Ishikawa (cell line): ENCODE measurements around the gene KRI1.

ENCODE experiments used
- CEBPB ChIP-seq: IDR thresholded peaks from 2 replicates; pipeline ENCODE4 v1.6.1; 2012
- CREB1 ChIP-seq: IDR thresholded peaks from 2 replicates; pipeline ENCODE4 v1.6.1; 2012; ENCODE audit warnings: low read depth
- EGR1 ChIP-seq: IDR thresholded peaks from 2 replicates; pipeline ENCODE4 v1.6.1; 2012
- EP300 ChIP-seq: IDR thresholded peaks from 2 replicates; pipeline ENCODE4 v1.6.1; 2012; ENCODE audit warnings: borderline replicate concordance
- FOXM1 ChIP-seq: IDR thresholded peaks from 2 replicates; pipeline ENCODE4 v1.6.1; 2012; ENCODE audit warnings: low read depth, borderline replicate concordance
- MAX ChIP-seq: IDR thresholded peaks from 2 replicates; pipeline ENCODE4 v1.6.1; 2012
- NFIC ChIP-seq: IDR thresholded peaks from 2 replicates; pipeline ENCODE4 v1.6.1; 2012
- RAD21 ChIP-seq: IDR thresholded peaks from 2 replicates; pipeline ENCODE4 v1.6.1; 2012; ENCODE audit warnings: low read depth
- REST ChIP-seq: IDR thresholded peaks from 2 replicates; pipeline ENCODE4 v1.6.1; 2012; ENCODE audit warnings: low read depth, mild to moderate bottlenecking
- TAF1 ChIP-seq: IDR thresholded peaks from 2 replicates; pipeline ENCODE4 v1.6.1; 2012; ENCODE audit warnings: low read depth, mild to moderate bottlenecking
- TCF12 ChIP-seq: IDR thresholded peaks from 2 replicates; pipeline ENCODE4 v1.6.1; 2012; ENCODE audit warnings: low read depth
- TEAD4 ChIP-seq: IDR thresholded peaks from 2 replicates; pipeline ENCODE4 v1.6.1; 2012
- USF1 ChIP-seq: IDR thresholded peaks from 2 replicates; pipeline ENCODE4 v1.6.1; 2012
- YY1 ChIP-seq: IDR thresholded peaks from 2 replicates; pipeline ENCODE4 v1.6.1; 2012; ENCODE audit warnings: low read depth
- ZBTB7A ChIP-seq: IDR thresholded peaks from 2 replicates; pipeline ENCODE4 v1.6.1; 2012; ENCODE audit warnings: low read depth

Gene KRI1

GRCh38 chr19:10587839-10588150, 22.0 kb upstream of the KRI1 start:
- no peak for TF ChIP-seq YY1
- TF ChIP-seq ZBTB7A = no peak
- no peak for TF ChIP-seq RAD21
- no peak for TF ChIP-seq EP300
- no peak for TF ChIP-seq USF1
- TF ChIP-seq TEAD4 = no peak
- no peak for TF ChIP-seq CREB1
- TF ChIP-seq NFIC = no peak
- no peak for TF ChIP-seq MAX
- TF ChIP-seq REST = no peak
- no peak for TF ChIP-seq TCF12
- no peak for TF ChIP-seq FOXM1
- no peak for TF ChIP-seq CEBPB
- TF ChIP-seq TAF1 = no peak
- TF ChIP-seq EGR1 = no peak

- TF ChIP-seq USF1 (no peak; the same call in 1 of the 2 replicates), EGR1 (no peak), CREB1 (no peak), TEAD4 (no peak), MAX (peak; percentile 77), ZBTB7A (peak; percentile 84), YY1 (peak; percentile 85)
These were observed 21.4 kb upstream of the KRI1 start, which contains the start of gene AP1M2 for GRCh38 chr19:10587022-10587838. Gene AP1M2 (minus strand): TSS chr19:10587312. CDS start chr19:10587231, 81 bp downstream.

- TF ChIP-seq CREB1 (no peak), NFIC (no peak), RAD21 (no peak), EP300 (no peak), EGR1 (no peak), FOXM1 (no peak), YY1 (no peak), REST (no peak), ZBTB7A (no peak), CEBPB (no peak), TEAD4 (no peak), TAF1 (no peak), TCF12 (no peak), MAX (no peak)
These were observed 20.6 kb upstream of the KRI1 start for GRCh38 chr19:10586396-10586795.

- TF ChIP-seq ZBTB7A (no peak), EGR1 (no peak)
These were observed 17.4 kb upstream of the KRI1 start for GRCh38 chr19:10583036-10583776.

- TF ChIP-seq YY1 (no peak), EP300 (no peak), TCF12 (no peak), TEAD4 (no peak), CREB1 (no peak), USF1 (no peak), FOXM1 (no peak)
These were observed 16.3 kb upstream of the KRI1 start for GRCh38 chr19:10582091-10582490.
